ENCODE measurements around the gene FHAD1.

FHAD1 gene

GRCh38 chr1:15254559-15254958, 7.5 kb downstream of the FHAD1 start:
- Histone ChIP-seq H3K27me3 (ENCODE audit: control insufficient read depth in 1 of 2, insufficient read depth in 1 of 2, low read length in 2 of 2) (peaks cover 6 to 88% of the 10 kb centered on the region in 2 experiments), H3K4ac (ENCODE audit: low read depth in 1 of 2, low read length in 2 of 2) (no peak overlapping the region), H2AFZ (ENCODE audit: low read depth, low read length) (no peak overlapping the region), H4K8ac (ENCODE audit: low read length) (no peak overlapping the region), H2BK120ac (ENCODE audit: low read depth, low read length) (no peak overlapping the region), H3K79me1 (replicated peaks; ENCODE audit: low read length, poor library complexity, severe bottlenecking) (no peaks in the 10 kb centered on the region), H3K36me3 (ENCODE audit: control insufficient read depth in 1 of 2, insufficient read depth in 2 of 2, low read depth in 1 of 2, low read length in 2 of 2) (no peaks in the 10 kb centered on the region), H3K27ac (ENCODE audit: low read length, poor library complexity, severe bottlenecking) (no peak overlapping the region), H3K4me3 (ENCODE audit: insufficient read depth in 1 of 2, low read depth in 1 of 2, low read length in 2 of 2) (no peak overlapping the region), H3K23ac (ENCODE audit: low read length in 2 of 2) (no peak overlapping the region), H2BK12ac (ENCODE audit: low read length in 2 of 2) (no peak overlapping the region), H3K9me3 (ENCODE audit: control insufficient read depth, low read length) (no peaks in the 10 kb centered on the region), H3K4me1 (ENCODE audit: control insufficient read depth, insufficient read depth, low read depth, low read length) (no peaks in the 10 kb centered on the region), H3K14ac (ENCODE audit: low read length in 2 of 2) (no peak overlapping the region), H3K4me2 (ENCODE audit: low read length, poor library complexity, severe bottlenecking) (no peak overlapping the region), H2AK5ac (ENCODE audit: low read length, severe bottlenecking) (no peak overlapping the region), H4K91ac (ENCODE audit: low read length) (no peak overlapping the region), H2BK5ac (ENCODE audit: low read depth, low read length, poor library complexity, severe bottlenecking) (no peak overlapping the region), H3K18ac (ENCODE audit: low read depth in 1 of 2, low read length in 2 of 2) (no peak overlapping the region), H3K9ac (ENCODE audit: low read length) (no peak overlapping the region), H2BK15ac (ENCODE audit: low read depth, poor library complexity, severe bottlenecking) (no peak overlapping the region)
- WGBS: 61% methylated on average over 2 of the region's 2 CpGs
- DNase-seq: no peak

DNA sequence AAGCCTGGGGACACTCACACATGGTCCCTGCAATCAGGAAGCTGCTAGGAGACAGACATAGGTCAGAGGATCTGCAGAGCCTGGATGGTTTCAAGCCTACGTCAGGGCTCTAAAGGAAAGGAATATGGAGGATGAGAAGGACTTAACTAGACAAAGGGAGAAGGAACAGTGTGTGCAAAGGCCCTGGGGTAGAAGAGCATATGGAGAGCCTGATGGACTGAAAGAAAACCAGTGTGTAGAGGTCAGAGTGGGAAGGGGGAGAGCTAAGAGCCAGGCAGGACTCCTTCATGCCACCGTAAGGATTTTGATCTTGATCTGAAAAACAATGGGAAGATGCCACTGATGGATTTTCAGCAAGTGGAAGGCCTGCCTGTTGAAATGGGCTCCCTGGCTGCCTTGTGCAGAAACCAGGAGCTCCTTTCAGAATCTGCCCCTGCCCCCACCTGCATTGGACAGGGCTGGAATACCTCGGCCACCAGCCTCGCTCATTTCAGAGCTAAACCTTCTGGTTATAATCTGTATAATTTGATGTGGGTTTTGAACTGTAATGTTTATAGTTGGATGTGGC, 8.6 kb downstream of the FHAD1 start:
- no peak overlapping the region for H3K27ac ChIP-seq (ENCODE audit: low read length, poor library complexity, severe bottlenecking)
- no peak overlapping the region for H4K91ac ChIP-seq (ENCODE audit: low read length)
- no peak for DNase-seq
- no peak overlapping the region for H2BK120ac ChIP-seq (ENCODE audit: low read depth, low read length)
- H3K18ac ChIP-seq (ENCODE audit: low read depth in 1 of 2, low read length in 2 of 2): no peak overlapping the region
- no peaks in the 10 kb centered on the region for H3K79me1 ChIP-seq (replicated peaks; ENCODE audit: low read length, poor library complexity, severe bottlenecking)
- no peaks in the 10 kb centered on the region for H3K4me1 ChIP-seq (ENCODE audit: control insufficient read depth, insufficient read depth, low read depth, low read length)
- peak overlapping the region; percentile 68 for H2BK15ac ChIP-seq (ENCODE audit: low read depth, poor library complexity, severe bottlenecking)
- H4K8ac ChIP-seq (ENCODE audit: low read length): no peak overlapping the region
- H3K23ac ChIP-seq (ENCODE audit: low read length in 2 of 2): no peak overlapping the region
- H3K14ac ChIP-seq (ENCODE audit: low read length in 2 of 2): no peak overlapping the region
- peaks cover 3 to 82% of the 10 kb centered on the region in 2 experiments for H3K27me3 ChIP-seq (ENCODE audit: control insufficient read depth in 1 of 2, insufficient read depth in 1 of 2, low read length in 2 of 2)
- no peaks in the 10 kb centered on the region for H3K9me3 ChIP-seq (ENCODE audit: control insufficient read depth, low read length)
- H2BK5ac ChIP-seq (ENCODE audit: low read depth, low read length, poor library complexity, severe bottlenecking): no peak overlapping the region
- no peaks in the 10 kb centered on the region for H3K36me3 ChIP-seq (ENCODE audit: control insufficient read depth in 1 of 2, insufficient read depth in 2 of 2, low read depth in 1 of 2, low read length in 2 of 2)
- no peak overlapping the region for H2AK5ac ChIP-seq (ENCODE audit: low read length, severe bottlenecking)
- no peak overlapping the region for H3K4me3 ChIP-seq (ENCODE audit: insufficient read depth in 1 of 2, low read depth in 1 of 2, low read length in 2 of 2)
- no peak overlapping the region for H3K4ac ChIP-seq (ENCODE audit: low read depth in 1 of 2, low read length in 2 of 2)
- H3K4me2 ChIP-seq (ENCODE audit: low read length, poor library complexity, severe bottlenecking): no peak overlapping the region
- WGBS: 80% methylated on average over 4 of the region's 4 CpGs
- H2BK12ac ChIP-seq (ENCODE audit: low read length in 2 of 2): no peak overlapping the region
- H2AFZ ChIP-seq (ENCODE audit: low read depth, low read length): no peak overlapping the region
- no peak overlapping the region for H3K9ac ChIP-seq (ENCODE audit: low read length)

- peaks cover 3 to 81% of the 10 kb centered on the region in 2 experiments for H3K27me3 ChIP-seq (ENCODE audit: control insufficient read depth in 1 of 2, insufficient read depth in 1 of 2, low read length in 2 of 2)
- no peak overlapping the region for H3K23ac ChIP-seq (ENCODE audit: low read length in 2 of 2)
- no peaks in the 10 kb centered on the region for H3K36me3 ChIP-seq (ENCODE audit: control insufficient read depth in 1 of 2, insufficient read depth in 2 of 2, low read depth in 1 of 2, low read length in 2 of 2)
- no peak overlapping the region for H2BK120ac ChIP-seq (ENCODE audit: low read depth, low read length)
- H3K9ac ChIP-seq (ENCODE audit: low read length): no peak overlapping the region
- no peak overlapping the region for H3K27ac ChIP-seq (ENCODE audit: low read length, poor library complexity, severe bottlenecking)
- no peak overlapping the region for H2BK5ac ChIP-seq (ENCODE audit: low read depth, low read length, poor library complexity, severe bottlenecking)
- no peak overlapping the region for H4K91ac ChIP-seq (ENCODE audit: low read length)
- H3K79me1 ChIP-seq (replicated peaks; ENCODE audit: low read length, poor library complexity, severe bottlenecking): no peaks in the 10 kb centered on the region
- WGBS: 94% methylated on average over 3 of the region's 3 CpGs
- no peak overlapping the region for H3K4me3 ChIP-seq (ENCODE audit: insufficient read depth in 1 of 2, low read depth in 1 of 2, low read length in 2 of 2)
- H3K4me2 ChIP-seq (ENCODE audit: low read length, poor library complexity, severe bottlenecking): no peak overlapping the region
- no peak overlapping the region for H3K18ac ChIP-seq (ENCODE audit: low read depth in 1 of 2, low read length in 2 of 2)
- H2BK12ac ChIP-seq (ENCODE audit: low read length in 2 of 2): no peak overlapping the region
- H2AFZ ChIP-seq (ENCODE audit: low read depth, low read length): no peak overlapping the region
- no peak for DNase-seq
- no peak overlapping the region for H3K4ac ChIP-seq (ENCODE audit: low read depth in 1 of 2, low read length in 2 of 2)
- H2BK15ac ChIP-seq (ENCODE audit: low read depth, poor library complexity, severe bottlenecking): no peak overlapping the region
- H3K9me3 ChIP-seq (ENCODE audit: control insufficient read depth, low read length): no peaks in the 10 kb centered on the region
- H2AK5ac ChIP-seq (ENCODE audit: low read length, severe bottlenecking): no peak overlapping the region
- H4K8ac ChIP-seq (ENCODE audit: low read length): no peak overlapping the region
- H3K4me1 ChIP-seq (ENCODE audit: control insufficient read depth, insufficient read depth, low read depth, low read length): no peaks in the 10 kb centered on the region
- no peak overlapping the region for H3K14ac ChIP-seq (ENCODE audit: low read length in 2 of 2)
Observed at GRCh38 chr1:15256584-15256983, 9.6 kb downstream of the FHAD1 start.

GRCh38 chr1:15257309-15257708, 10.3 kb downstream of the FHAD1 start:
- no peak overlapping the region for H3K9ac ChIP-seq (ENCODE audit: low read length)
- no peak overlapping the region for H3K23ac ChIP-seq (ENCODE audit: low read length in 2 of 2)
- 91% methylated on average over 14 of the region's 14 CpGs for WGBS
- H3K4me2 ChIP-seq (ENCODE audit: low read length, poor library complexity, severe bottlenecking): no peak overlapping the region
- no peak for DNase-seq
- H2BK120ac ChIP-seq (ENCODE audit: low read depth, low read length): no peak overlapping the region
- no peaks in the 10 kb centered on the region for H3K4me1 ChIP-seq (ENCODE audit: control insufficient read depth, insufficient read depth, low read depth, low read length)
- no peak overlapping the region for H4K91ac ChIP-seq (ENCODE audit: low read length)
- no peak overlapping the region for H3K4me3 ChIP-seq (ENCODE audit: insufficient read depth in 1 of 2, low read depth in 1 of 2, low read length in 2 of 2)
- no peaks in the 10 kb centered on the region for H3K9me3 ChIP-seq (ENCODE audit: control insufficient read depth, low read length)
- H3K27me3 ChIP-seq (ENCODE audit: control insufficient read depth in 1 of 2, insufficient read depth in 1 of 2, low read length in 2 of 2): peaks cover 0 to 81% of the 10 kb centered on the region in 2 experiments
- H2BK5ac ChIP-seq (ENCODE audit: low read depth, low read length, poor library complexity, severe bottlenecking): no peak overlapping the region
- H2BK15ac ChIP-seq (ENCODE audit: low read depth, poor library complexity, severe bottlenecking): no peak overlapping the region
- no peaks in the 10 kb centered on the region for H3K79me1 ChIP-seq (replicated peaks; ENCODE audit: low read length, poor library complexity, severe bottlenecking)
- H4K8ac ChIP-seq (ENCODE audit: low read length): no peak overlapping the region
- no peak overlapping the region for H2BK12ac ChIP-seq (ENCODE audit: low read length in 2 of 2)
- no peak overlapping the region for H2AFZ ChIP-seq (ENCODE audit: low read depth, low read length)
- H3K36me3 ChIP-seq (ENCODE audit: control insufficient read depth in 1 of 2, insufficient read depth in 2 of 2, low read depth in 1 of 2, low read length in 2 of 2): no peaks in the 10 kb centered on the region
- H2AK5ac ChIP-seq (ENCODE audit: low read length, severe bottlenecking): no peak overlapping the region
- H3K14ac ChIP-seq (ENCODE audit: low read length in 2 of 2): no peak overlapping the region
- no peak overlapping the region for H3K4ac ChIP-seq (ENCODE audit: low read depth in 1 of 2, low read length in 2 of 2)
- no peak overlapping the region for H3K18ac ChIP-seq (ENCODE audit: low read depth in 1 of 2, low read length in 2 of 2)
- H3K27ac ChIP-seq (ENCODE audit: low read length, poor library complexity, severe bottlenecking): no peak overlapping the region

All from mesenchymal stem cell (in vitro differentiated cells and primary cell).